Keratinocyte (primary cell): ENCODE results near the gene EHMT1.
A peak's percentile ranks its signal among the peaks of the same experiment; 100 is the strongest.

Source experiments
- CTCF ChIP-seq, 3 experiments: IDR thresholded peaks in 1 of 3; conservative IDR thresholded peaks in 1 of 3; optimal IDR thresholded peaks in 1 of 3; 2 replicates in 2 of 3; 3 replicates in 1 of 3; pipeline versions ENCODE3 to v1.5.1; 2011; ENCODE audit warnings: low read length in 3 of 3, mild to moderate bottlenecking in 3 of 3, moderate library complexity in 2 of 3, control low read depth in 1 of 3, inconsistent platforms in 1 of 3; ENCODE audit not compliant: insufficient read depth in 2 of 3; ENCODE audit errors: extremely low read depth in 1 of 3
- EZH2 ChIP-seq: IDR thresholded peaks from one replicate; pipeline ENCODE4 v1.6.1; 2012; ENCODE audit warnings: inconsistent platforms, mild to moderate bottlenecking, low read length, moderate library complexity

- TF ChIP-seq CTCF (optimal IDR thresholded peaks at IDR 0.05 in 1 of 3, IDR thresholded peaks at IDR 0.05 in 1 of 3, conservative IDR thresholded peaks at IDR 0.05 in 1 of 3; ENCODE audit: extremely low read depth in 1 of 3, insufficient read depth in 2 of 3, low read length in 3 of 3) (peak; percentile 18 to 54 (median 36)), EZH2 (no peak)
Observed at GRCh38 chr9:137582286-137582860, 36.4 kb upstream of the EHMT1 start.
